ENCODE measurements around the gene SARNP.
"Not testable (repeated sequence)": the region's sequence is repeated elsewhere in the genome, so short reads cannot be mapped to it uniquely, and the experiment has no call there.

The SARNP gene

GRCh38 chr12:55795950-55796349 is 21.6 kb downstream of the SARNP start:
- DNase-seq, result no peak

- no peak for DNase-seq
These were observed 27.6 kb downstream of the SARNP start for GRCh38 chr12:55789893-55790292.

- DNase-seq, result no peak
These were observed 28.4 kb downstream of the SARNP start for GRCh38 chr12:55789171-55789570.

DNA sequence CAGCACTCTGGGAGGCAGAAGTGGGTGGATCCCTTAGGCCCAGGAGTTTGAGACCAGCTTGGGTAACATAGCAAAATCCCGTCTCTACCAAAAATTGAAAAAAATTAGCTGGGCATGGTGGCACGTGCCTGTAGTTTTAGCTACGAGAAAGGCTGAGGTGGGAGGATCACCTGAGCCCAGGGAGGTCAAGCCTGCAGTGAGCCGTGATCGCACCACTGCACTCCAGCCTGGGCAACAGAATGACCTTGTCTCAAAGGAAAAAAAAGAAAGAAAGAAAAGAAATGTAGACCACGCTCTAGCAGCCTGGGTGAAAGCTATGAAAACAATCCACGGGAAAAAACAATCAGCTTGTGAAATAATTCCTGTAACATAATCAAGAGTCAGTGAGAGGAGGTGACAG is 29.0 kb downstream of the SARNP start:
- no peak for DNase-seq

- no peak for DNase-seq
These were observed 36.8 kb downstream of the SARNP start for GRCh38 chr12:55780685-55781084.

GRCh38 chr12:55777856-55778255 is 39.7 kb downstream of the SARNP start:
- no peak for DNase-seq

- no peak for DNase-seq
These were observed 45.8 kb downstream of the SARNP start for GRCh38 chr12:55771736-55772135.

- no peak for DNase-seq
These were observed 50.4 kb downstream of the SARNP start for GRCh38 chr12:55767156-55767555.

DNA sequence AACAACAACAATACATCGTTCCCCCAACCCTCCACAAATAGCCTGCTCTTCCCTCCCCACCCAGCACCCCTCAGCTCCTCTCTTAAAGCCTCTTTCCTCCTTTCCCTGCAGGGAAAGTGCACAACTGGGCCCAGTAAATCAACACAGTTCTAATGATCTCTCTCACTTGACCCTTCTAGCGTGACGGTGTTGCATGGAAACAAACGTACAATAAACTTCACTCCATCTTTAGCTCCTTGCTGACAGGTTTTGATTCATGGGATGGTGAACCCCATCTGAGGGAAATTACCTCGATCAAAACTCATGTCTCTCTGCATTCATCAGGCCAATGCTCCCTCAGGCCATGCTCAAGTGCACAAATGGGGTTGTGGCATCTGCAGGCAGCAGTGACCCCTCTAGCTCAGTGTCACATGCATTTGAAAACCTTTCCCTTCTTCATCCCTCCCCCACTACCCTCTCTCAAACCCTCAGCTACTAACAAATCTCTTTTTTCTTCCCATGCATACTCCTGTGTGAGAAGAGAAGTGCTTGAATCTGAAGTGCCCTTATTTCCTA is 51.7 kb downstream of the SARNP start:
- no peak for DNase-seq

DNA sequence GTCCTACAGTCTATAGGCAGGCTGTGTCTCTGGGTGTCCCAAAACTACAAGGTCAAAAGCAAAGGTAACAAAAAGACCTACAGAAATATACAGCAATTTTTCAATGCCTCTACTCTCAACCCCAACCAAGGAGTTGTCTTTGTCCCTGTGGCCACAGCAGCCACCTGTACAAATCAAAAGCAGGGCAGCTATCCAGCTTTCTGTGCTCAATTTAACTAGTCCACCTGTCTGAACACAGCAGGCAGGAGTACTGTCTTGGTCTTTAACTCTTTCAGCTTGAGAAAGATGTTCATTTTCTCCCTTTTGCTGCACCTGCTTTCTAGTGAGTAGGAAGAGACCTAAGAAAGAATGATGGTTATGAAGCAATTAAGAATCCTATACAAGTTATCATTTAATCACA is 54.9 kb downstream of the SARNP start:
- no peak for DNase-seq

DNA sequence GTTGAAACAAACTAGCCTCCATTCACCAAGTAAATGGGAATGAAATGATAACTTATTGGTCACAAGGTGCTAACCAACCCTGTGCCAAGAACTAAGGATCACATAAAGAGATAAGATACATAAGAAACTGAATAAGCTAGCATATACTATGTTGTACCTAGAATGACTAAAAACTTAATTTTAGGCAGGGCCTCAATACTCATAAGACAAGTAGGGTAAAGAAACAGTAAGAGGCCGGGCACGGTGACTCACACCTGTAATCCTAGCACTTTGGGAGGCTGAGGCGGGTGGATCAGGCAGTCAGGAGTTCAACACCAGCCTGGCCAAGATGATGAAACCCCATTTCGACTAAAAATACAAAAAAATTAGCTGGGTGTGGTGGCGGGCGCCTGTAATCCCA is 56.9 kb downstream of the SARNP start:
- DNase-seq, result no peak

DNA sequence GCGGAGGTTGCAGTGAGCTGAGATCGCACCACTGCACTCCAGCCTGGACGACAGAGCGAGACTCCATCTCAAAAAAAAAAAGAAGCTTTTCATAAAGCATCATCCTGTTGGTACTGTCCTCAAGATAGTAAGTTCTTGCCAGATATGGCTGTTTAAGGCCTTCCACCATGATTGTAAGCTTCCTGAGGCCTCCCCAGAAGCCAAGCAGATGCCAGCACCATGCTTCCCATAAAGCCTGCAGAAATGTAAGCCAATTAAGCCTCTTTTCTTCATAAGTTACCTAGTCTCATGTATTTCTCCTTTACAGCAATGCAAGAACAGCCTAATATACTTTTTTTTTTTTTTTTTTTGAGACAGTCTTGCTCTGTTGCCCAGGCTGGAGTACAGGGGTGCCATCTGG is 58.9 kb downstream of the SARNP start:
- not testable (repeated sequence) for DNase-seq

DNA sequence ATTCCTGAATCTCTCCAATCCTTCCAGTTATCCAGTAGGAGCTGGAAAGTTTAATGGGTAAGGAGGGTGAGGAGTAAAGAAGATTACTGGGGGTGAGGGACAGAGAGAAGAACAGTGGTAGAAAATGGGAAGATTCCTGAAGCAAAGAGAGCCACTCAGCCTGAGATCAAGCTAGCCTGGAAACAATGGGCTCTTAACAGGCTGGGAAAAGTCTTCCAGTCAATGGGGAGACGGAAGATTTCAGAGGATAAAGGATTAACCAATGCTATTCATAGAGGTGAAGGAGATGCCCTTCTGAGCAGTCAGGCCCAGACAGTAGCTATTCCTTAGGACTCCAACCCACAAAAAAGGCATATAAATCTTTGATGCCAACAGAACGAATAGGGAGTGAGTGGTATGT is 59.8 kb downstream of the SARNP start:
- DNase-seq, result no peak

- no peak for DNase-seq
These were observed 62.3 kb downstream of the SARNP start for GRCh38 chr12:55755246-55755645.

DNA sequence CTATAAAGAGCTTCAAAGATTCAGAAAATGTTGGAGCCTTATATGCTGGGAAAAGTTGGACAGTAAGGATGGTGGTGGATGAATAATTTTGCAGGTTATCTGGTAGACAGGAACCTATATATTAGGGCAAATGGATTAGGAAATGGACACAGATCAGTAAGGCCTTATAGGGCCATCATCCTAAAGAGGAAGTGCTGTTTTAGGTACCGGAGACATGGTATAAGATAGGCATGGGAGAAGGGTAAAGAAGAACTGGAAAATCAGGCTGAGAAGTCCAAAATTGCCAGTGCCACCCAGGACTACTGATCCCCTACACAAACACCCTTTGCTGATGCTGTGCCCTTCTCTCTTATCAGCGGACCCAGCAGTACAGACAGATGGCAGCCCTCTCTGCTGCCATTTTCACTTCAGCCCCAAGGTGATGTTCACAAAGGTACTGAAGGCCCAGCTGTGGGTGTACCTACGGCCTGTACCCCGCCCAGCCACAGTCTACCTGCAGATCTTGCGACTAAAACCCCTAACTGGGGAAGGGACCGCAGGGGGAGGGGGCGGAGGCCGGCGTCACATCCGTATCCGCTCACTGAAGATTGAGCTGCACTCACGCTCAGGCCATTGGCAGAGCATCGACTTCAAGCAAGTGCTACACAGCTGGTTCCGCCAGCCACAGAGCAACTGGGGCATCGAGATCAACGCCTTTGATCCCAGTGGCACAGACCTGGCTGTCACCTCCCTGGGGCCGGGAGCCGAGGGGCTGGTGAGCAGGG is 69.1 kb downstream of the SARNP start:
- no peak for DNase-seq

GRCh38 chr12:55746913-55747231 is 70.7 kb downstream of the SARNP start:
- DNase-seq, result no peak

GRCh38 chr12:55746174-55746912 is 71.2 kb downstream of the SARNP start:
- no peak for DNase-seq

GRCh38 chr12:55745361-55746173 is 72.0 kb downstream of the SARNP start:
- DNase-seq, result no peak

GRCh38 chr12:55744340-55745030 is 73.0 kb downstream of the SARNP start:
- no peak for DNase-seq

DNA sequence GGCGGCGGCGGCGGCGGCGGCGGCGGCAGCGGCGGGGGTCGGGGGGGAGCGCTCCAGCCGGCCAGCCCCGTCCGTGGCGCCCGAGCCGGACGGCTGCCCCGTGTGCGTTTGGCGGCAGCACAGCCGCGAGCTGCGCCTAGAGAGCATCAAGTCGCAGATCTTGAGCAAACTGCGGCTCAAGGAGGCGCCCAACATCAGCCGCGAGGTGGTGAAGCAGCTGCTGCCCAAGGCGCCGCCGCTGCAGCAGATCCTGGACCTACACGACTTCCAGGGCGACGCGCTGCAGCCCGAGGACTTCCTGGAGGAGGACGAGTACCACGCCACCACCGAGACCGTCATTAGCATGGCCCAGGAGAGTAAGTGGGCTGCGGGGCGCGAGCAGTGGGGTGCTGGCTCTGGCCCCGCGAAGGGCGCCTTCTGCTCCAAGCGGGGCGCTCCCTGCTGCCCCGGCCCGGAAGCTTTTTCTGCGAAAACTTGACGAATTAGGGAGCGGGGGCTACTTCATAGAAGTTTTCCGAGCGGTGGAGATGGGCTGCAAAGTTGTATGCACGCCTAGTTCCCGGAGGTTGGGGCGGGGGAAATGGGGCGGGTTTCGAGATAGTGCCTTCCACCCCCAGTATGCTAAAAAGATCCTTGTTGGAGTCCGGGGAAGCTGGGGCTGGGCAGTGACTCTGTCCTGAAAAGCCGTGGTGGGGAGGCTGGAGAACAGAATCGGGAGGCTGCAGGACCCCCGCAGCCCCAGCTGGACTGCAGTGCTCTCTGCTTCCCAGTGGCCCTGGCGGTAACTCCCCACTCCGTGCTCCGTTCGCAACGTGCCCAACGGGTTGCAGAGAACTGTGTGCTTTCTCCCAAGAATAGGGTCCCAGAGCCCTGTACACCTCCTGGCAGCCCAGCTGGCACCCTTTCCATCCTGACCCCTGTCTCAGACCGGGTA is 73.9 kb downstream of the SARNP start:
- peak; percentile 46 for DNase-seq

DNA sequence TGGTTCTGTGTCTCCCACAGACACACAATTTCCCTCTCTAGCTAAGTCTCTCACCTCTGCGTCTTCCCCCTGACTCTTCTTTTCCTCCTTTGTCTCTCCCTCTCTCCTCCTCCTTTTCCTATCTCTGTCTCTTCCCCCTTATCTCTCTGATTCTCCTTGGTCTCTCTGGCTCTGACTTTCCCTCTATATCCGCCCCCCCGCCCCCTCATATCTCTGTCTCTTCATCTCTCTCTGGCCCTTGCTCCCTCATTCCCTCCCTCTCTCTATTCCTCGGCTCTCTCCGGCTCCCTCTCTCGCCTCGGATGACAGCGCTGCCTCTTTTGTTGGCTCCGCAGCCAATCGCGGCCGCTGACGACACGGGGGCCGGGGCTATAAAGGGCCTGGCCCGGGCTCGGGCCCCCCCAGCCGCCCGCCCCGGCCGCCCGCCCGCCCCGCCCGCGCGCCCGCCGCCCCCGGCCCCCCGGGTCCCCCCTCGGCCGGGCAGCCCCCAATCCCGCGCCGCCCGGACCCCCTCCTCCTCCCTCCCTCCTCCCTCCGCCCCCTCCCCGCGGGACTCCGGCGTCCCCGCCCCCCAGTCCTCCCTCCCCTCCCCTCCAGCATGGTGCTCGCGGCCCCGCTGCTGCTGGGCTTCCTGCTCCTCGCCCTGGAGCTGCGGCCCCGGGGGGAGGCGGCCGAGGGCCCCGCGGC is 74.7 kb downstream of the SARNP start, which contains the start of gene GDF11:
TSS of gene GDF11 (plus strand) at position 404 of the 687 bp plus-strand sequence. CDS start at position 599, 195 bp downstream.
- DNase-seq, result peak; percentile 73
